ENCODE data around the gene PLXDC2.

GRCh38 chr10:19913987-19914386, 97.8 kb downstream of the PLXDC2 start:
- TF ChIP-seq FOXM1 (IDR thresholded peaks at IDR 0.05; ENCODE audit: borderline replicate concordance) (no peak), LEF1 (IDR thresholded peaks at IDR 0.05; ENCODE audit: borderline replicate concordance) (no peak), FOXA1 (IDR thresholded peaks at IDR 0.05) (no peak), SP1 (IDR thresholded peaks at IDR 0.05) (no peak), ELF4 (IDR thresholded peaks at IDR 0.05) (no peak), TARDBP (IDR thresholded peaks at IDR 0.05) (no peak), SUZ12 (IDR thresholded peaks at IDR 0.05) (no peak)
